ENCODE results near the gene FTH1.
A peak's percentile ranks its signal among the peaks of the same experiment; 100 is the strongest.

Gene FTH1

GRCh38 chr11:61961570-61962212 lies 5.7 kb downstream of the FTH1 start:
- H3K4me2 ChIP-seq (ENCODE audit: insufficient read depth, low read length, poor library complexity, severe bottlenecking): no peak overlapping the region
- no peak overlapping the region for H3K18ac ChIP-seq (ENCODE audit: low read length)
- H3K9me3 ChIP-seq (replicated peaks in 1 of 2; ENCODE audit: control insufficient read depth in 2 of 2, insufficient read depth in 1 of 2, low read depth in 1 of 2, low read length in 2 of 2): no peaks in the 10 kb centered on the region
- no peak overlapping the region for H3K9ac ChIP-seq (ENCODE audit: low read depth, low read length, poor library complexity)
- H3K14ac ChIP-seq (ENCODE audit: low read length): no peak overlapping the region
- no peak overlapping the region for H4K8ac ChIP-seq (ENCODE audit: low read depth, low read length)
- no peak overlapping the region for H2BK15ac ChIP-seq (ENCODE audit: low read length)
- H3K4me1 ChIP-seq (ENCODE audit: control insufficient read depth in 2 of 2, insufficient read depth in 1 of 2, low read depth in 1 of 2, low read length in 2 of 2): peaks cover 1 to 4% of the 10 kb centered on the region in 2 donors
- no peak overlapping the region for H2BK120ac ChIP-seq (ENCODE audit: low read depth, low read length)
- peaks cover 8% of the 10 kb centered on the region for H3K79me1 ChIP-seq (ENCODE audit: low read depth, low read length)
- no peak overlapping the region for H3K23ac ChIP-seq (ENCODE audit: low read depth, low read length, poor library complexity)
- H2BK5ac ChIP-seq (ENCODE audit: low read length): no peak overlapping the region
- DNase-seq (ENCODE audit: low spot score): no peak
- WGBS, 2 donors (ENCODE audit: extremely low coverage in 2 of 2, insufficient read length in 2 of 2, insufficient replicate concordance in 1 of 2): no CpG with 5 or more reads among the region's 8 CpGs
- no peak overlapping the region for H2AFZ ChIP-seq (ENCODE audit: low read length)
- H2AK5ac ChIP-seq (ENCODE audit: low read depth, low read length): no peak overlapping the region
- H3K27ac ChIP-seq (replicated peaks; ENCODE audit: low read length): no peak overlapping the region
- H3K36me3 ChIP-seq (replicated peaks in 1 of 2; ENCODE audit: control insufficient read depth in 2 of 2, insufficient read depth in 2 of 2, low read length in 2 of 2): peaks cover 15 to 38% of the 10 kb centered on the region in 2 donors
- H4K91ac ChIP-seq (ENCODE audit: low read depth, low read length, poor library complexity): no peak overlapping the region
- H3K4ac ChIP-seq (ENCODE audit: low read length): no peak overlapping the region
- no peak overlapping the region for H2BK12ac ChIP-seq (ENCODE audit: low read length)
- H3K27me3 ChIP-seq (ENCODE audit: control insufficient read depth in 3 of 3, insufficient read depth in 3 of 3, low read depth in 1 of 3, low read length in 3 of 3): no peaks in the 10 kb centered on the region
- H3K4me3 ChIP-seq (ENCODE audit: low read length in 2 of 2): no peak overlapping the region

DNA sequence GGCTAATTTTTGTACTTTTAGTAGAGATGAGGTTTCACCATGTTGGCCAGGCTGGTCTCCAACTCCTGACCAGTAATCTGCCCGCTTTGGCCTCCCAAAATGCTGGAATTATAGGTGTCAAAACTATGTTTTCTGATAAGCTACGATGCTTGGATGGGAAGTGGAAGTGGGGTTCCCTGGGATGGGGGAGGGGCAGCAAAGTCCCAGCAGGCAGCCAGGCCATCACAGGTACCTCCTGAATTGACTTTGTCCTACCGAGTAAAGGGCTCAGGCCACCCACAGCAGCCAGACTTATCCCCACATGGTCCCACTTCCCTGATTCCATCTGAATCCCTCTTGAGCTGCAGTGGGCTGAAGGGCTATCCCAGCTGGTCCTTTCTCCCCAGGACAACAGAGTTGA lies 6.9 kb downstream of the FTH1 start:
- Histone ChIP-seq H2BK120ac (ENCODE audit: low read depth, low read length) (no peak overlapping the region), H2BK5ac (ENCODE audit: low read length) (no peak overlapping the region), H3K27ac (replicated peaks; ENCODE audit: low read length) (no peak overlapping the region), H3K4me1 (ENCODE audit: control insufficient read depth in 2 of 2, insufficient read depth in 1 of 2, low read depth in 1 of 2, low read length in 2 of 2) (peaks cover 2% of the 10 kb centered on the region in 2 donors), H2BK12ac (ENCODE audit: low read length) (no peak overlapping the region), H3K27me3 (ENCODE audit: control insufficient read depth in 3 of 3, insufficient read depth in 3 of 3, low read depth in 1 of 3, low read length in 3 of 3) (peaks cover 0 to 9% (median 0%) of the 10 kb centered on the region in 3 experiments), H3K4me3 (ENCODE audit: low read length in 2 of 2) (no peak overlapping the region), H3K23ac (ENCODE audit: low read depth, low read length, poor library complexity) (no peak overlapping the region), H3K36me3 (replicated peaks in 1 of 2; ENCODE audit: control insufficient read depth in 2 of 2, insufficient read depth in 2 of 2, low read length in 2 of 2) (peaks cover 15 to 30% of the 10 kb centered on the region in 2 donors), H4K91ac (ENCODE audit: low read depth, low read length, poor library complexity) (no peak overlapping the region), H2BK15ac (ENCODE audit: low read length) (no peak overlapping the region), H3K18ac (ENCODE audit: low read length) (no peak overlapping the region), H3K79me1 (ENCODE audit: low read depth, low read length) (peaks cover 8% of the 10 kb centered on the region), H2AFZ (ENCODE audit: low read length) (no peak overlapping the region), H3K9me3 (replicated peaks in 1 of 2; ENCODE audit: control insufficient read depth in 2 of 2, insufficient read depth in 1 of 2, low read depth in 1 of 2, low read length in 2 of 2) (no peaks in the 10 kb centered on the region), H3K9ac (ENCODE audit: low read depth, low read length, poor library complexity) (no peak overlapping the region), H3K4ac (ENCODE audit: low read length) (no peak overlapping the region), H3K14ac (ENCODE audit: low read length) (no peak overlapping the region), H2AK5ac (ENCODE audit: low read depth, low read length) (no peak overlapping the region), H3K4me2 (ENCODE audit: insufficient read depth, low read length, poor library complexity, severe bottlenecking) (no peak overlapping the region), H4K8ac (ENCODE audit: low read depth, low read length) (no peak overlapping the region)
- no peak for DNase-seq (ENCODE audit: low spot score)
- no CpG with 5 or more reads among the region's 3 CpGs for WGBS, 2 donors (ENCODE audit: extremely low coverage in 2 of 2, insufficient read length in 2 of 2, insufficient replicate concordance in 1 of 2)

DNA sequence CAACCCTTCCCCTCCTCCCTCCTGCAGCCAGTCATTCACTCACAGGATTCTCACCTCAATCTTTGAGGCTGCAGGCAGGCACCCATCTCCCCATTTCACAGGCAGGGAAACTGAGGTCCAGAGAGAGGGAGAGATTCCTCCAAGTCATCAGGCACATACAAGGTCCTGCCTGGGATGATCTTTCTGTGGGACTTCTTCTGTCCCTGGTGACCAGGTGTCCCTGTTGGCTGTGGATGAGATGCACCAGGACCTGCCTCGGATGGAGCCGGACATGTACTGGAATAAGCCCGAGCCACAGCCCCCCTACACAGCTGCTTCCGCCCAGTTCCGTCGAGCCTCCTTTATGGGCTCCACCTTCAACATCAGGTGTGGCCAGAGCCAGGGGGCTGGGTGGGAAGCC lies 7.8 kb downstream of the FTH1 start:
- Histone ChIP-seq H3K4me1 (ENCODE audit: control insufficient read depth in 2 of 2, insufficient read depth in 1 of 2, low read depth in 1 of 2, low read length in 2 of 2) (peaks cover 0 to 5% of the 10 kb centered on the region in 2 donors), H3K4me3 (ENCODE audit: low read length in 2 of 2) (no peak overlapping the region)

GRCh38 chr11:61959114-61959513 lies 8.3 kb downstream of the FTH1 start:
- no peak overlapping the region for H2AK5ac ChIP-seq (ENCODE audit: low read depth, low read length)
- no peak overlapping the region for H2AFZ ChIP-seq (ENCODE audit: low read length)
- no peak overlapping the region for H2BK5ac ChIP-seq (ENCODE audit: low read length)
- peaks cover 0 to 8% of the 10 kb centered on the region in 2 donors for H3K4me1 ChIP-seq (ENCODE audit: control insufficient read depth in 2 of 2, insufficient read depth in 1 of 2, low read depth in 1 of 2, low read length in 2 of 2)
- H3K23ac ChIP-seq (ENCODE audit: low read depth, low read length, poor library complexity): no peak overlapping the region
- H3K79me1 ChIP-seq (ENCODE audit: low read depth, low read length): peaks cover 3% of the 10 kb centered on the region
- H2BK12ac ChIP-seq (ENCODE audit: low read length): no peak overlapping the region
- no peak overlapping the region for H4K91ac ChIP-seq (ENCODE audit: low read depth, low read length, poor library complexity)
- H3K18ac ChIP-seq (ENCODE audit: low read length): no peak overlapping the region
- H3K14ac ChIP-seq (ENCODE audit: low read length): no peak overlapping the region
- H4K8ac ChIP-seq (ENCODE audit: low read depth, low read length): no peak overlapping the region
- no peak overlapping the region for H2BK15ac ChIP-seq (ENCODE audit: low read length)
- no peak overlapping the region for H3K27ac ChIP-seq (replicated peaks; ENCODE audit: low read length)
- no peak for DNase-seq (ENCODE audit: low spot score)
- no peak overlapping the region for H3K4ac ChIP-seq (ENCODE audit: low read length)
- H3K4me3 ChIP-seq (ENCODE audit: low read length in 2 of 2): no peak overlapping the region
- H3K9me3 ChIP-seq (replicated peaks in 1 of 2; ENCODE audit: control insufficient read depth in 2 of 2, insufficient read depth in 1 of 2, low read depth in 1 of 2, low read length in 2 of 2): no peaks in the 10 kb centered on the region
- H3K27me3 ChIP-seq (ENCODE audit: control insufficient read depth in 3 of 3, insufficient read depth in 3 of 3, low read depth in 1 of 3, low read length in 3 of 3): peaks cover 0 to 21% (median 3%) of the 10 kb centered on the region in 3 experiments
- no CpG with 5 or more reads among the region's 2 CpGs for WGBS, 2 donors (ENCODE audit: extremely low coverage in 2 of 2, insufficient read length in 2 of 2, insufficient replicate concordance in 1 of 2)
- H2BK120ac ChIP-seq (ENCODE audit: low read depth, low read length): no peak overlapping the region
- no peak overlapping the region for H3K9ac ChIP-seq (ENCODE audit: low read depth, low read length, poor library complexity)
- peaks cover 11 to 16% of the 10 kb centered on the region in 2 donors for H3K36me3 ChIP-seq (replicated peaks in 1 of 2; ENCODE audit: control insufficient read depth in 2 of 2, insufficient read depth in 2 of 2, low read length in 2 of 2)
- H3K4me2 ChIP-seq (ENCODE audit: insufficient read depth, low read length, poor library complexity, severe bottlenecking): no peak overlapping the region

More for the DNA sequence above, 7.8 kb downstream of the FTH1 start:
- H3K4me2 ChIP-seq (ENCODE audit: insufficient read depth, low read length, poor library complexity, severe bottlenecking): no peak overlapping the region
- H3K9me3 ChIP-seq (replicated peaks in 1 of 2; ENCODE audit: control insufficient read depth in 2 of 2, insufficient read depth in 1 of 2, low read depth in 1 of 2, low read length in 2 of 2): no peaks in the 10 kb centered on the region
- no peak overlapping the region for H2BK5ac ChIP-seq (ENCODE audit: low read length)
- H2AK5ac ChIP-seq (ENCODE audit: low read depth, low read length): no peak overlapping the region
- H4K91ac ChIP-seq (ENCODE audit: low read depth, low read length, poor library complexity): no peak overlapping the region
- H2AFZ ChIP-seq (ENCODE audit: low read length): no peak overlapping the region
- no peak overlapping the region for H3K23ac ChIP-seq (ENCODE audit: low read depth, low read length, poor library complexity)
- WGBS, 2 donors (ENCODE audit: extremely low coverage in 2 of 2, insufficient read length in 2 of 2, insufficient replicate concordance in 1 of 2): no CpG with 5 or more reads among the region's 6 CpGs
- no peak overlapping the region for H3K27ac ChIP-seq (replicated peaks; ENCODE audit: low read length)
- H3K18ac ChIP-seq (ENCODE audit: low read length): no peak overlapping the region
- no peak overlapping the region for H2BK15ac ChIP-seq (ENCODE audit: low read length)
- no peak for DNase-seq (ENCODE audit: low spot score)
- peaks cover 0 to 17% (median 3%) of the 10 kb centered on the region in 3 experiments for H3K27me3 ChIP-seq (ENCODE audit: control insufficient read depth in 3 of 3, insufficient read depth in 3 of 3, low read depth in 1 of 3, low read length in 3 of 3)
- no peak overlapping the region for H3K9ac ChIP-seq (ENCODE audit: low read depth, low read length, poor library complexity)
- peaks cover 11 to 21% of the 10 kb centered on the region in 2 donors for H3K36me3 ChIP-seq (replicated peaks in 1 of 2; ENCODE audit: control insufficient read depth in 2 of 2, insufficient read depth in 2 of 2, low read length in 2 of 2)
- H3K79me1 ChIP-seq (ENCODE audit: low read depth, low read length): peaks cover 3% of the 10 kb centered on the region
- no peak overlapping the region for H3K4ac ChIP-seq (ENCODE audit: low read length)
- no peak overlapping the region for H2BK12ac ChIP-seq (ENCODE audit: low read length)
- no peak overlapping the region for H4K8ac ChIP-seq (ENCODE audit: low read depth, low read length)
- H2BK120ac ChIP-seq (ENCODE audit: low read depth, low read length): peak overlapping the region; percentile 3
- H3K14ac ChIP-seq (ENCODE audit: low read length): no peak overlapping the region
